HepG2 (cell line): ENCODE measurements around the gene LYRM4. TPM values are rescaled to one million over a fixed set of nuclear protein-coding genes. Genes with fewer than 3 reads are reported as not detected.

Experiments used
- ATAC-seq: fragments of 200-7000 bp; cut with Tn5 transposase; 3 replicates; pipeline ENCODE4 v1.9.1; 2020; ENCODE audit warnings: mild to moderate bottlenecking, moderate library complexity
- BruUV-seq: library from RNA; stranded (reverse); fragments of 400-500 nt; replicated peaks from 2 replicates; lab custom pipeline; 2021; lab: Mats Ljungman, UMichigan
- CTCF ChIA-PET: fragments of 300-600 bp; formaldehyde crosslinking; extraction: SDS; loops from one replicate; lab custom pipeline; 2021; ENCODE audit warnings: low total read pairs, inconsistent platforms, low intra/inter-chr PET ratio; lab: Yijun Ruan, JAX
- POLR2A ChIA-PET: fragments of 350-600 bp; sonication (Branson Sonifier 250); formaldehyde crosslinking; loops from one replicate; lab custom pipeline; 2020; ENCODE audit warnings: antibody characterized with exemption, inconsistent platforms; lab: Yijun Ruan, JAX
- DNase-seq: peaks from one replicate; pipeline ENCODE4 v3.0.0-alpha.2; 2015; ENCODE audit warnings: low spot score
- FAIRE-seq: peaks from 3 replicates; lab custom pipeline; 2011; peaks lifted over from hg19 to GRCh38; lab: Jason Lieb, UNC
- H2AFZ ChIP-seq: one replicate; pipeline ENCODE4 v1.6.1; 2011; ENCODE audit warnings: low read length, inconsistent platforms
- H3K27ac ChIP-seq: fragments of 300-600 bp; 3 replicates; pipeline ENCODE4 v1.8.0; 2011; ENCODE audit warnings: mixed run types, mild to moderate bottlenecking, mixed read lengths, low read length, inconsistent platforms; ENCODE audit not compliant: insufficient read depth; ENCODE audit errors: extremely low read length
- H3K27me3 ChIP-seq, 2 experiments: fragments of 200-600 bp in 1 of 2; 2 replicates in 1 of 2; 3 replicates in 1 of 2; pipeline versions ENCODE4 v1.6.0 to v1.8.0; 2011; ENCODE audit warnings: low read length in 2 of 2, mild to moderate bottlenecking in 2 of 2, moderate library complexity in 2 of 2, inconsistent platforms in 1 of 2; ENCODE audit not compliant: insufficient read depth in 2 of 2, control insufficient read depth in 1 of 2
- H3K36me3 ChIP-seq, 2 experiments: fragments of 200-600 bp in 1 of 2; replicated peaks in 1 of 2; 2 replicates in 1 of 2; 3 replicates in 1 of 2; pipeline versions ENCODE4 v1.5.1 to v1.8.0; 2011; ENCODE audit warnings: low read length in 2 of 2, inconsistent platforms in 1 of 2; ENCODE audit not compliant: insufficient read depth in 2 of 2, control insufficient read depth in 1 of 2
- H3K4me1 ChIP-seq: 2 replicates; pipeline ENCODE4 v1.5.1; 2012; ENCODE audit warnings: low read length, inconsistent platforms; ENCODE audit not compliant: insufficient read depth
- H3K4me2 ChIP-seq: 2 replicates; pipeline ENCODE4 v1.6.0; 2011; ENCODE audit warnings: low read depth, low read length, inconsistent platforms
- H3K4me3 ChIP-seq, 3 experiments: fragments of 200-600 bp in 1 of 3; sonication (generic), shearing (Covaris generic) in 1 of 3; replicated peaks in 1 of 3; 2 replicates each; pipeline ENCODE4 v1.5.1; 2011 to 2016; ENCODE audit warnings: low read length in 3 of 3, inconsistent platforms in 2 of 3, low read depth in 2 of 3, mild to moderate bottlenecking in 2 of 3, control low read depth in 1 of 3, mixed read lengths in 1 of 3; ENCODE audit not compliant: insufficient read depth in 1 of 3
- H3K79me2 ChIP-seq: one replicate; pipeline ENCODE4 v1.6.1; 2011; ENCODE audit warnings: low read length, inconsistent platforms; ENCODE audit not compliant: insufficient read depth
- H3K9ac ChIP-seq: 2 replicates; pipeline ENCODE4 v1.6.0; 2011; ENCODE audit warnings: mild to moderate bottlenecking, low read depth, low read length, inconsistent platforms; ENCODE audit not compliant: insufficient read depth
- H3K9me3 ChIP-seq: 2 replicates; pipeline ENCODE4 v1.5.1; 2012; ENCODE audit warnings: mild to moderate bottlenecking, low read length
- H4K20me1 ChIP-seq: 2 replicates; pipeline ENCODE4 v1.6.0; 2011; ENCODE audit warnings: inconsistent platforms, mild to moderate bottlenecking, low read length, moderate library complexity; ENCODE audit not compliant: insufficient read depth
- ARID2 ChIP-seq: sonication (generic); formaldehyde crosslinking; IDR thresholded peaks from 2 replicates; pipeline ENCODE4 v1.8.1; 2022; ENCODE audit warnings: mild to moderate bottlenecking, missing genetic modification reagents, borderline replicate concordance
- CTCF ChIP-seq: sonication (generic); formaldehyde crosslinking; IDR thresholded peaks from 2 replicates; pipeline ENCODE4 v1.5.0; 2020; ENCODE audit warnings: mild to moderate bottlenecking, missing genetic modification reagents, moderate library complexity
- GMEB1 ChIP-seq: sonication (generic); formaldehyde crosslinking; IDR thresholded peaks from 2 replicates; pipeline ENCODE4 v1.5.1; 2020; ENCODE audit warnings: missing genetic modification reagents, mild to moderate bottlenecking, borderline replicate concordance
- HES4 ChIP-seq: sonication (generic); formaldehyde crosslinking; IDR thresholded peaks from 2 replicates; pipeline ENCODE4 v1.9.0; 2021; ENCODE audit warnings: mild to moderate bottlenecking, missing genetic modification reagents, borderline replicate concordance
- PRDM10 ChIP-seq: sonication (generic); formaldehyde crosslinking; IDR thresholded peaks from 2 replicates; pipeline ENCODE4 v1.4.0; 2020; ENCODE audit warnings: low read depth, missing genetic modification reagents
- SMC3 ChIP-seq: IDR thresholded peaks from 2 replicates; pipeline ENCODE4 v1.6.1; 2011; ENCODE audit warnings: low read length, improper control_type of control experiment
- STAT5B ChIP-seq: sonication (generic); formaldehyde crosslinking; IDR thresholded peaks from 2 replicates; pipeline ENCODE4 v1.4.0; 2020; ENCODE audit warnings: missing genetic modification reagents
- ZBTB8A ChIP-seq: sonication (generic); formaldehyde crosslinking; IDR thresholded peaks from 2 replicates; pipeline ENCODE4 v1.4.0; 2020; ENCODE audit warnings: mild to moderate bottlenecking, low read depth, missing genetic modification reagents, borderline replicate concordance
- ZNF207 ChIP-seq: fragments of 450-650 bp; IDR thresholded peaks from 2 replicates; pipeline ENCODE4 v1.6.1; 2016; ENCODE audit warnings: antibody characterized with exemption, borderline replicate concordance
- ZNF33A ChIP-seq: sonication (generic); formaldehyde crosslinking; IDR thresholded peaks from 2 replicates; pipeline ENCODE4 v1.5.1; 2020; ENCODE audit warnings: missing genetic modification reagents, mild to moderate bottlenecking, moderate library complexity, borderline replicate concordance
- ZNF619 ChIP-seq: sonication (generic); formaldehyde crosslinking; IDR thresholded peaks from 2 replicates; pipeline ENCODE4 v1.4.0; 2020; ENCODE audit warnings: mild to moderate bottlenecking, missing genetic modification reagents
- ZNF792 ChIP-seq: IDR thresholded peaks from 2 replicates; pipeline ENCODE4 v1.6.1; 2016
- WGBS: methylation state at CpG from one replicate; pipeline ENCODE4 v1.1.6; 2017; ENCODE audit warnings: low lambda C conversion rate; 5-methylcytosine and 5-hydroxymethylcytosine counted together
- in situ Hi-C: cut with HindIII; loops from 2 replicates; pipeline ENCODE4 v1.10.0; 2017; ENCODE audit warnings: low pct_unique_long_range_greater_than_20kb; ENCODE audit not compliant: extremely low pct_ligation_motif_present
- intact Hi-C: fragments of 100-400 bp; cut with micrococcal nuclease; formaldehyde crosslinking; loops from one replicate; pipeline ENCODE4 v1.10.0; 2022; ENCODE audit not compliant: unreplicated experiment
- polyA plus RNA-seq, 8 experiments: library from polyadenylated mRNA; depleted of rRNA in 3 of 8; stranded (reverse) in 7 of 8; unstranded in 1 of 8; fragments of >200 nt; fragmentation: Illumina TruSeq in 4 of 8; extraction: Trizol in 4 of 8; gene quantifications; 2 replicates each; pipeline versions ENCODE4 v1.2.1 to v1.2.3, GENCODE V29; 2011 to 2016; ENCODE audit warnings: low read depth in 4 of 8, missing spikeins in 1 of 8, mixed read lengths in 1 of 8; ENCODE audit not compliant: insufficient read depth in 1 of 8
- total RNA-seq, 5 experiments: library from RNA; depleted of rRNA; stranded (reverse); fragments of >200 nt; fragmentation: Illumina TruSeq; extraction: Trizol; gene quantifications; 2 replicates each; pipeline ENCODE4 v1.2.3, GENCODE V29; 2016; ENCODE audit warnings: low read depth in 1 of 5
- TF ChIP-seq, protein P1 (sequence below): sonication (generic); formaldehyde crosslinking; IDR thresholded peaks from 2 replicates; pipeline ENCODE4 v1.4.0; 2020; ENCODE audit warnings: mild to moderate bottlenecking, missing genetic modification reagents, borderline replicate concordance

The LYRM4 gene
- total and polyA plus RNA-seq, 2 of the 13 experiments (the other 11 are each of a cell fraction or from before 2014, with no cell fraction given), result 64.6 to 67.5 TPM

- TF ChIP-seq CTCF (peak; percentile 57), ZNF207 (no peak), ZNF792 (CRISPR knock-in tag) (no peak), SMC3 (peak; percentile 30; the same call in 1 of the 2 replicates), ARID2 (no peak), ZNF619 (no peak), GMEB1 (CRISPR knock-in tag) (no peak)
These were observed 124.9 kb downstream of the LYRM4 start (continued) for GRCh38 chr6:5135788-5136376.

GRCh38 chr6:5133943-5134342 lies 126.8 kb downstream of the LYRM4 start:
- BruUV-seq, result no TSS peak
- Histone ChIP-seq H2AFZ (no peak overlapping the region), H3K9me3 (no peaks in the 10 kb centered on the region), H4K20me1 (no peaks in the 10 kb centered on the region), H3K4me2 (no peak overlapping the region), H3K27me3 (no peaks in the 10 kb centered on the region), H3K4me3 (no peak overlapping the region), H3K36me3 (no peaks in the 10 kb centered on the region; a peak in 3 of 5 replicates), H3K79me2 (no peaks in the 10 kb centered on the region), H3K27ac (no peak overlapping the region), H3K9ac (no peak overlapping the region), H3K4me1 (peaks cover 5% of the 10 kb centered on the region)
- intact Hi-C loops (loop anchor here (2.0 kb wide), 1 partner anchor 19 kb away; no protein-coding TSS in a partner anchor), in situ Hi-C loops (no loop called here)
- ChIA-PET CTCF (no interaction called here), POLR2A (no interaction called here)
- FAIRE-seq (no peak), ATAC-seq (no peak), DNase-seq (no peak)
- 100% methylated on average over 2 of the region's 2 CpGs for WGBS
- no peak for TF ChIP-seq HES4
- TF ChIP-seq ZBTB8A, result no peak
- TF ChIP-seq ZNF33A (CRISPR knock-in tag), result no peak
- TF ChIP-seq STAT5B (CRISPR knock-in tag), result no peak
- TF ChIP-seq PRDM10, result no peak
- TF ChIP-seq, protein P1, sequence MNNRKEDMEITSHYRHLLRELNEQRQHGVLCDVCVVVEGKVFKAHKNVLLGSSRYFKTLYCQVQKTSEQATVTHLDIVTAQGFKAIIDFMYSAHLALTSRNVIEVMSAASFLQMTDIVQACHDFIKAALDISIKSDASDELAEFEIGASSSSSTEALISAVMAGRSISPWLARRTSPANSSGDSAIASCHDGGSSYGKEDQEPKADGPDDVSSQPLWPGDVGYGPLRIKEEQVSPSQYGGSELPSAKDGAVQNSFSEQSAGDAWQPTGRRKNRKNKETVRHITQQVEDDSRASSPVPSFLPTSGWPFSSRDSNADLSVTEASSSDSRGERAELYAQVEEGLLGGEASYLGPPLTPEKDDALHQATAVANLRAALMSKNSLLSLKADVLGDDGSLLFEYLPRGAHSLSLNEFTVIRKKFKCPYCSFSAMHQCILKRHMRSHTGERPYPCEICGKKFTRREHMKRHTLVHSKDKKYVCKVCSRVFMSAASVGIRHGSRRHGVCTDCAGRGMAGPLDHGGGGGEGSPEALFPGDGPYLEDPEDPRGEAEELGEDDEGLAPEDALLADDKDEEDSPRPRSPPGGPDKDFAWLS (CRISPR knock-in tag), result no peak
